ENCODE results near the gene CD207.

Gene CD207

GRCh38 chr2:70793450-70793849 lies 42.2 kb downstream of the CD207 start:
- DNase-seq, result peak; percentile 16

- no peak for DNase-seq
These were observed 45.3 kb downstream of the CD207 start, which contains the start of gene FIGLA for GRCh38 chr2:70790136-70790828. FIGLA (minus strand) TSS chr2:70790643; CDS start chr2:70790638, 5 bp downstream.

GRCh38 chr2:70789304-70790135 lies 46.1 kb downstream of the CD207 start:
- DNase-seq, result peak; percentile 64

GRCh38 chr2:70785137-70785911 lies 50.3 kb downstream of the CD207 start:
- peak; percentile 33 for DNase-seq

- no peak for DNase-seq
These were observed 51.3 kb downstream of the CD207 start for GRCh38 chr2:70784320-70784719.

Data from CD4-positive, alpha-beta T cell treated with Interleukin-17A for 1 hour (primary cell).